ENCODE data around the gene SUCLG2. TPM values are rescaled to one million over a fixed set of nuclear protein-coding genes. Genes with fewer than 3 reads are reported as not detected.
A peak's percentile ranks its signal among the peaks of the same experiment; 100 is the strongest.

Gene SUCLG2
- total and polyA plus RNA-seq, 9 of the 15 experiments (the other 6 are each of a cell fraction or from before 2014, with no cell fraction given) = 10.1 to 41.4 (median 29.0) TPM

- TF ChIP-seq EGR1 (conservative IDR thresholded peaks at IDR 0.05) (no peak), SETDB1 (IDR thresholded peaks at IDR 0.05; ENCODE audit: low read length) (no peak), SMARCC2 (IDR thresholded peaks at IDR 0.05; ENCODE audit: low read depth) (peak; percentile 67; the same call in 1 of the 2 replicates), EP400 (IDR thresholded peaks at IDR 0.05) (no peak), EHMT2 (IDR thresholded peaks at IDR 0.05) (no peak), XRCC4 (IDR thresholded peaks at IDR 0.05; ENCODE audit: extremely low read depth, insufficient read depth, insufficient read length) (no peak), CBFB (CRISPR knock-in tag; IDR thresholded peaks at IDR 0.05) (no peak), MLX (CRISPR knock-in tag; conservative IDR thresholded peaks at IDR 0.05) (no peak), DMBX1 (CRISPR knock-in tag; IDR thresholded peaks at IDR 0.05; ENCODE audit: borderline replicate concordance) (no peak), NEUROD1 (IDR thresholded peaks at IDR 0.05; ENCODE audit: borderline replicate concordance, low read depth, low read length, partially characterized antibody) (no peak), ZBED1 (IDR thresholded peaks at IDR 0.05) (no peak), ZNF75A (CRISPR knock-in tag; IDR thresholded peaks at IDR 0.05) (no peak), CBFA2T2 (conservative IDR thresholded peaks at IDR 0.05) (peak; percentile 74), FOXM1 (IDR thresholded peaks at IDR 0.05; ENCODE audit: low read depth) (peak; percentile 23; the same call in 1 of the 2 replicates), FOXM1 (CRISPR knock-in tag; IDR thresholded peaks at IDR 0.05; ENCODE audit: low read depth) (no peak), ZNF507 (tag; conservative IDR thresholded peaks at IDR 0.05) (no peak), ATF3 (IDR thresholded peaks at IDR 0.05) (peak; percentile 76), ATF3 (CRISPR knock-in tag; conservative IDR thresholded peaks at IDR 0.05) (no peak), HDAC1 (IDR thresholded peaks at IDR 0.05) (0 out of 4 replicates have a peak, but pooled peaks of 1 of the 2 experiments have one; percentile 44), KHSRP (IDR thresholded peaks at IDR 0.05) (no peak), THAP12 (CRISPR knock-in tag; IDR thresholded peaks at IDR 0.05) (no peak), TOE1 (IDR thresholded peaks at IDR 0.05; ENCODE audit: borderline replicate concordance) (no peak), TOE1 (CRISPR knock-in tag; IDR thresholded peaks at IDR 0.05; ENCODE audit: borderline replicate concordance, low read depth) (no peak), ZNF639 (CRISPR knock-in tag; conservative IDR thresholded peaks at IDR 0.05 in 1 of 2, IDR thresholded peaks at IDR 0.05 in 1 of 2) (no peak)
These were observed 291.7 kb downstream of the SUCLG2 start (continued) for GRCh38 chr3:67362686-67363085.

All from K562 (cell line).